ENCODE results near the gene ISCA2.

DNA sequence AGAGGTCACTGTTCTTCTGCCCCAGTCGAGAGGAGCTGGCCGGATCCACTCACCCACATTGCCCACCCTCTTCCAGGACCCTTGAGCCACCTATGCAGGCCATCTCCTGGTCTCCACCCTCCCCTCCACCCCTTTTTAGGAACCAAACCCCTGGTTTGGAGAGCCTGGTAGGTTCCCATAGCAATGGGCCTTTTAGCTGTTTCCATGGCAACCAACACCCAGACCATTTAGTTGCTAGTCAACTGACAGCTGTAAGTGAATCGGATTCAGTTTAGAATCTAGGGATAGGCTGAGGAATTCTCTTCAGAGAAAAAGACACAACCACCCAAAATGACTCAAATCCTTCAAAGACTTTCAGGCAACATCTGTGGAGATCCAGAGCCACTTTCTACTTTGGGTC is 17.0 kb upstream of the ISCA2 start:
- TF ChIP-seq, protein P1, sequence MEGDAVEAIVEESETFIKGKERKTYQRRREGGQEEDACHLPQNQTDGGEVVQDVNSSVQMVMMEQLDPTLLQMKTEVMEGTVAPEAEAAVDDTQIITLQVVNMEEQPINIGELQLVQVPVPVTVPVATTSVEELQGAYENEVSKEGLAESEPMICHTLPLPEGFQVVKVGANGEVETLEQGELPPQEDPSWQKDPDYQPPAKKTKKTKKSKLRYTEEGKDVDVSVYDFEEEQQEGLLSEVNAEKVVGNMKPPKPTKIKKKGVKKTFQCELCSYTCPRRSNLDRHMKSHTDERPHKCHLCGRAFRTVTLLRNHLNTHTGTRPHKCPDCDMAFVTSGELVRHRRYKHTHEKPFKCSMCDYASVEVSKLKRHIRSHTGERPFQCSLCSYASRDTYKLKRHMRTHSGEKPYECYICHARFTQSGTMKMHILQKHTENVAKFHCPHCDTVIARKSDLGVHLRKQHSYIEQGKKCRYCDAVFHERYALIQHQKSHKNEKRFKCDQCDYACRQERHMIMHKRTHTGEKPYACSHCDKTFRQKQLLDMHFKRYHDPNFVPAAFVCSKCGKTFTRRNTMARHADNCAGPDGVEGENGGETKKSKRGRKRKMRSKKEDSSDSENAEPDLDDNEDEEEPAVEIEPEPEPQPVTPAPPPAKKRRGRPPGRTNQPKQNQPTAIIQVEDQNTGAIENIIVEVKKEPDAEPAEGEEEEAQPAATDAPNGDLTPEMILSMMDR (IDR thresholded peaks at IDR 0.05): no peak
- no peak for TF ChIP-seq POLR2A (IDR thresholded peaks at IDR 0.05)

Data from heart left ventricle (tissue), 13 donors.